A673 (cell line): Measurements from ENCODE around the gene FRMPD4.

ENCODE experiments used
- CTCF ChIP-seq: fragments of 300-800, 200-600 bp; sonication (generic); conservative IDR thresholded peaks from 2 replicates; pipeline ENCODE4 v1.5.1; 2017; ENCODE audit warnings: low read depth, mild to moderate bottlenecking, antibody characterized with exemption, low read length, moderate library complexity, mixed read lengths
- EZH2 ChIP-seq: fragments of 200-600 bp; sonication (generic); IDR thresholded peaks from 2 replicates; pipeline ENCODE4 v1.6.1; 2017; ENCODE audit warnings: borderline replicate concordance, low read depth, mild to moderate bottlenecking, mixed read lengths, antibody characterized with exemption, low read length; ENCODE audit not compliant: poor library complexity, severe bottlenecking

- TF ChIP-seq CTCF (no peak), EZH2 (no peak)
These were observed 233.8 kb downstream of the FRMPD4 start for GRCh38 chrX:12372111-12372510.
